MM.1S (cell line): ENCODE results near the gene ZNF624.

ENCODE experiments used
- EZH2 ChIP-seq: fragments of 300-600 bp; sonication (generic); optimal IDR thresholded peaks from 2 replicates; pipeline ENCODE3; 2017; ENCODE audit warnings: low read depth, mild to moderate bottlenecking, antibody characterized with exemption, low read length, mixed read lengths
- EZH2phosphoT487 ChIP-seq: fragments of 300-600 bp; sonication (generic); IDR thresholded peaks from 2 replicates; pipeline ENCODE4 v1.6.1; 2018; ENCODE audit warnings: antibody characterized with exemption, low read length
- TF ChIP-seq, protein P1 (sequence below): fragments of 300-600 bp; sonication (generic); IDR thresholded peaks from 2 replicates; pipeline ENCODE4 v1.5.1; 2016; ENCODE audit warnings: antibody characterized with exemption, low read length, mixed read lengths

DNA sequence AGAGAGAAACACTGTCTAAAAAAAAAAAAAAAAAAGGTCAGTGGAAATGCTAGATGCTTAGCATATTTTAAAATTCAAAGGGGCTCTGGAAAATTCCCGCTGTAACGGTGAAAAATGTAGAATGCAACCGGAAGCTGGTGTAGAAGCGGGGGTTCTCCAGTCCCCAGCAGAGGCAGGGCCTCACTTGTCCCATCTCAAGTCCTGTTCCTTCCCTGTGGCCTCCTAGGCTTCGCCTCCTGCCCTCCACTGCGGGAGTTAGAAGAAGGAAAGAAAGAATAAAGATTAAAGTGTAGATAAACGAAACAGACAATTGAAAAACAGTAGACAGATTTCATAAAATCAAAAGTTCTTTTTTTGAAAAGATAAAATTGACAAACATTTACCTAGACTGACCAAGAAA, 69.9 kb downstream of the ZNF624 start:
- TF ChIP-seq, protein P1, sequence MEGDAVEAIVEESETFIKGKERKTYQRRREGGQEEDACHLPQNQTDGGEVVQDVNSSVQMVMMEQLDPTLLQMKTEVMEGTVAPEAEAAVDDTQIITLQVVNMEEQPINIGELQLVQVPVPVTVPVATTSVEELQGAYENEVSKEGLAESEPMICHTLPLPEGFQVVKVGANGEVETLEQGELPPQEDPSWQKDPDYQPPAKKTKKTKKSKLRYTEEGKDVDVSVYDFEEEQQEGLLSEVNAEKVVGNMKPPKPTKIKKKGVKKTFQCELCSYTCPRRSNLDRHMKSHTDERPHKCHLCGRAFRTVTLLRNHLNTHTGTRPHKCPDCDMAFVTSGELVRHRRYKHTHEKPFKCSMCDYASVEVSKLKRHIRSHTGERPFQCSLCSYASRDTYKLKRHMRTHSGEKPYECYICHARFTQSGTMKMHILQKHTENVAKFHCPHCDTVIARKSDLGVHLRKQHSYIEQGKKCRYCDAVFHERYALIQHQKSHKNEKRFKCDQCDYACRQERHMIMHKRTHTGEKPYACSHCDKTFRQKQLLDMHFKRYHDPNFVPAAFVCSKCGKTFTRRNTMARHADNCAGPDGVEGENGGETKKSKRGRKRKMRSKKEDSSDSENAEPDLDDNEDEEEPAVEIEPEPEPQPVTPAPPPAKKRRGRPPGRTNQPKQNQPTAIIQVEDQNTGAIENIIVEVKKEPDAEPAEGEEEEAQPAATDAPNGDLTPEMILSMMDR = no peak
- TF ChIP-seq EZH2phosphoT487 (no peak), EZH2 (no peak)
